H1 (cell line): ENCODE data around the gene CCDC89. TPM values are rescaled to one million over a fixed set of nuclear protein-coding genes. Genes with fewer than 3 reads are reported as not detected.

ENCODE experiments used
- CTCF ChIA-PET: fragments of 300-600 bp; sonication (Branson Sonifier 250); formaldehyde crosslinking; loops from one replicate; lab custom pipeline; 2021; ENCODE audit not compliant: partially characterized antibody; lab: Charles Lee
- POLR2A ChIA-PET: fragments of 300-600 bp; sonication (Branson Sonifier 250); formaldehyde crosslinking; loops from one replicate; lab custom pipeline; 2021; ENCODE audit warnings: inconsistent platforms; ENCODE audit not compliant: partially characterized antibody; lab: Charles Lee
- DNase-seq, 2 experiments: peaks; one replicate each; pipeline versions ENCODE4 v3.0.0 to v3.0.0-alpha.2; 2010 to 2022; ENCODE audit warnings: low spot score in 2 of 2, low read depth in 1 of 2, mixed read lengths in 1 of 2
- FAIRE-seq: peaks from 2 replicates; lab custom pipeline; 2011; peaks lifted over from hg19 to GRCh38; lab: Jason Lieb, UNC
- H2AFZ ChIP-seq: 2 replicates; pipeline ENCODE4 v1.8.1; 2012; ENCODE audit warnings: low read length, inconsistent platforms
- H2AK5ac ChIP-seq: 2 replicates; pipeline ENCODE4 v1.6.1; 2013; ENCODE audit warnings: low read depth, low read length
- H2BK120ac ChIP-seq: replicated peaks from 2 replicates; pipeline ENCODE3; 2013; ENCODE audit warnings: low read depth, low read length, inconsistent platforms
- H2BK12ac ChIP-seq: 2 replicates; pipeline ENCODE4 v1.6.1; 2013; ENCODE audit warnings: low read depth, low read length
- H2BK15ac ChIP-seq: 2 replicates; pipeline ENCODE4 v1.6.1; 2013; ENCODE audit warnings: low read length
- H2BK20ac ChIP-seq: 2 replicates; pipeline ENCODE4 v1.6.1; 2013; ENCODE audit warnings: low read length
- H2BK5ac ChIP-seq: 2 replicates; pipeline ENCODE4 v1.6.1; 2013; ENCODE audit warnings: low read depth, low read length
- H3K14ac ChIP-seq: 2 replicates; pipeline ENCODE4 v1.6.1; 2013; ENCODE audit warnings: inconsistent platforms; ENCODE audit not compliant: insufficient read length
- H3K18ac ChIP-seq: 2 replicates; pipeline ENCODE4 v1.6.1; 2013; ENCODE audit warnings: low read length; ENCODE audit errors: extremely low read depth
- H3K23ac ChIP-seq: 2 replicates; pipeline ENCODE4 v1.6.1; 2013; ENCODE audit warnings: inconsistent platforms; ENCODE audit not compliant: insufficient read length
- H3K23me2 ChIP-seq: 2 replicates; pipeline ENCODE4 v1.6.1; 2013; ENCODE audit warnings: low read depth, low read length
- H3K27ac ChIP-seq: 2 replicates; pipeline ENCODE4 v1.6.1; 2011; ENCODE audit warnings: low read depth, low read length, inconsistent platforms
- H3K27me3 ChIP-seq, 4 experiments: replicated peaks in 1 of 4; 1 replicate in 1 of 4; 2 replicates in 3 of 4; pipeline versions ENCODE4 v1.6.1 to v1.8.1; 2011 to 2013; ENCODE audit warnings: low read length in 3 of 4, mild to moderate bottlenecking in 3 of 4, inconsistent platforms in 2 of 4, mixed read lengths in 2 of 4, moderate library complexity in 1 of 4; ENCODE audit not compliant: control insufficient read depth in 3 of 4, insufficient read depth in 3 of 4; ENCODE audit errors: extremely low read depth in 1 of 4
- H3K36me3 ChIP-seq, 4 experiments: 2 replicates each; pipeline versions ENCODE4 v1.6.1 to v1.8.1; 2011 to 2013; ENCODE audit warnings: mild to moderate bottlenecking in 4 of 4, low read length in 3 of 4, moderate library complexity in 2 of 4, control low read depth in 1 of 4, inconsistent platforms in 1 of 4; ENCODE audit not compliant: insufficient read depth in 4 of 4, control insufficient read depth in 2 of 4
- H3K4ac ChIP-seq: replicated peaks from 2 replicates; pipeline ENCODE3; 2013; ENCODE audit warnings: low read length, low read depth, mixed read lengths, inconsistent platforms; ENCODE audit not compliant: insufficient read length
- H3K4me1 ChIP-seq, 4 experiments: replicated peaks in 1 of 4; 1 replicate in 1 of 4; 2 replicates in 3 of 4; pipeline versions ENCODE4 v1.6.1 to v1.8.1; 2011 to 2013; ENCODE audit warnings: low read length in 3 of 4, inconsistent platforms in 2 of 4, mixed read lengths in 1 of 4; ENCODE audit not compliant: insufficient read depth in 4 of 4, control insufficient read depth in 3 of 4
- H3K4me2 ChIP-seq, 2 experiments: 2 replicates each; pipeline versions ENCODE4 v1.6.1 to v1.8.1; 2011 to 2013; ENCODE audit warnings: low read depth in 2 of 2, low read length in 2 of 2, control low read depth in 1 of 2, inconsistent platforms in 1 of 2, mild to moderate bottlenecking in 1 of 2; ENCODE audit not compliant: insufficient read depth in 1 of 2
- H3K4me3 ChIP-seq, 4 experiments: fragments of 200-600, 300-600 bp in 1 of 4; sonication (generic), shearing (Covaris generic), sonication (Bioruptor Twin) in 1 of 4; 2 replicates each; pipeline versions ENCODE4 v1.5.1 to v1.8.1; 2011 to 2016; ENCODE audit warnings: low read length in 4 of 4, low read depth in 3 of 4, control low read depth in 2 of 4, inconsistent platforms in 2 of 4, mild to moderate bottlenecking in 2 of 4, mixed read lengths in 1 of 4, moderate library complexity in 1 of 4; ENCODE audit not compliant: insufficient read depth in 2 of 4; ENCODE audit errors: extremely low read depth in 1 of 4
- H3K56ac ChIP-seq: replicated peaks from 2 replicates; pipeline ENCODE3; 2013; ENCODE audit warnings: low read depth, mild to moderate bottlenecking, mixed read lengths, low read length, inconsistent platforms; ENCODE audit not compliant: insufficient read length
- H3K79me1 ChIP-seq: 2 replicates; pipeline ENCODE4 v1.6.1; 2013; ENCODE audit warnings: low read depth, low read length, control low read depth
- H3K79me2 ChIP-seq, 2 experiments: 2 replicates each; pipeline versions ENCODE4 v1.6.1 to v1.8.1; 2012 to 2013; ENCODE audit warnings: low read length in 2 of 2, mild to moderate bottlenecking in 2 of 2, inconsistent platforms in 1 of 2; ENCODE audit not compliant: insufficient read depth in 2 of 2, control insufficient read depth in 1 of 2
- H3K9ac ChIP-seq, 4 experiments: replicated peaks in 1 of 4; 1 replicate in 1 of 4; 2 replicates in 3 of 4; pipeline versions ENCODE4 v1.6.1 to v1.8.1; 2011 to 2013; ENCODE audit warnings: low read depth in 3 of 4, low read length in 3 of 4, control low read depth in 2 of 4, mild to moderate bottlenecking in 2 of 4, moderate library complexity in 2 of 4, inconsistent platforms in 1 of 4; ENCODE audit errors: extremely low read depth in 1 of 4
- H3K9me3 ChIP-seq, 2 experiments: 2 replicates each; pipeline versions ENCODE4 v1.6.1 to v1.8.1; 2012 to 2013; ENCODE audit warnings: mild to moderate bottlenecking in 2 of 2, moderate library complexity in 2 of 2, control low read depth in 1 of 2, inconsistent platforms in 1 of 2, low read depth in 1 of 2, low read length in 1 of 2, mixed read lengths in 1 of 2; ENCODE audit not compliant: insufficient read depth in 2 of 2
- H4K20me1 ChIP-seq, 2 experiments: replicated peaks in 1 of 2; 2 replicates each; pipeline versions ENCODE3 to v1.8.1; 2011 to 2013; ENCODE audit warnings: inconsistent platforms in 2 of 2, low read length in 2 of 2, mild to moderate bottlenecking in 1 of 2; ENCODE audit not compliant: insufficient read depth in 2 of 2, control insufficient read depth in 1 of 2
- H4K5ac ChIP-seq: 2 replicates; pipeline ENCODE4 v1.6.1; 2013; ENCODE audit warnings: low read length, low read depth, mixed read lengths, inconsistent platforms; ENCODE audit not compliant: insufficient read length
- H4K8ac ChIP-seq: 2 replicates; pipeline ENCODE4 v1.8.0; 2013; ENCODE audit warnings: mild to moderate bottlenecking, moderate library complexity, low read length, inconsistent platforms; ENCODE audit not compliant: insufficient read depth; ENCODE audit errors: extremely low read depth
- H4K91ac ChIP-seq: replicated peaks from 2 replicates; pipeline ENCODE3; 2013; ENCODE audit warnings: low read length, mixed read lengths, inconsistent platforms; ENCODE audit not compliant: insufficient read length
- RFX5 ChIP-seq: IDR thresholded peaks from 2 replicates; pipeline ENCODE4 v1.6.1; 2011; ENCODE audit warnings: low read depth, low read length, improper control_type of control experiment, borderline replicate concordance
- WGBS, 2 experiments: shearing (Covaris generic) in 1 of 2; methylation state at CpG; one replicate each; pipeline versions ENCODE4 v1.1.6 to v1.1.7; 2013 to 2015; ENCODE audit warnings: low lambda C conversion rate in 2 of 2, mixed read lengths in 2 of 2, inconsistent platforms in 1 of 2, low coverage in 1 of 2, missing lambda C conversion rate in 1 of 2; ENCODE audit not compliant: insufficient replicate concordance in 2 of 2, insufficient coverage in 1 of 2, insufficient read length in 1 of 2; ENCODE audit errors: extremely low coverage in 1 of 2, missing lambda C conversion rate in 1 of 2; 5-methylcytosine and 5-hydroxymethylcytosine counted together
- polyA plus RNA-seq, 7 experiments: library from polyadenylated mRNA; depleted of rRNA in 3 of 7; stranded (reverse) in 5 of 7; unstranded in 2 of 7; fragments of >200 nt in 5 of 7; fragments of 200-250 nt in 2 of 7; gene quantifications; 1 replicate in 5 of 7; 2 replicates in 1 of 7; 4 replicates in 1 of 7; pipeline versions ENCODE4 v1.2.1 to v1.2.3, GENCODE V29; 2011 to 2013; ENCODE audit warnings: missing spikeins in 2 of 7, mixed read lengths in 2 of 7
- total RNA-seq: library from RNA; stranded (reverse); fragmentation: NEBNext Ultra II Directional; extraction: Animal tissue kit (Norgen Biotek cat#: 25700); gene quantifications from 2 replicates; pipeline ENCODE4 v1.2.1, GENCODE V29; 2021

Gene CCDC89
- total and polyA plus RNA-seq, 2 of the 8 experiments (the other 6 are each of a cell fraction or from before 2014, with no cell fraction given), result not detected

- CTCF ChIA-PET, result interaction anchor here (0.7 to 1.5 kb wide), 5 partner anchors 10 to 207 kb away, joined by 3 to 4 read pairs (median 3); partner anchors contain the start of gene CCDC83
- H3K23ac ChIP-seq, result no peak within 1 kb of the TSS
- no peak for TF ChIP-seq RFX5
Observed at GRCh38 chr11:85647604-85648299, 38.2 kb downstream of the CCDC89 start, which contains the start of gene TMEM126A. TMEM126A (plus strand) TSS chr11:85647967; CDS start chr11:85650256, 2,289 bp downstream.

More at GRCh38 chr11:85647604-85648299, 38.2 kb downstream of the CCDC89 start, which contains the start of gene TMEM126A:
- Histone ChIP-seq H2BK12ac (peak within 1 kb of the TSS; percentile 68; the same call in 1 of the 2 replicates), H4K20me1 (no peaks in the 10 kb centered on the region), H3K9ac (peak within 1 kb of the TSS; percentile 45 to 89 (median 74)), H3K14ac (no peak within 1 kb of the TSS), H4K5ac (peak within 1 kb of the TSS; percentile 77), H3K4me2 (peak within 1 kb of the TSS; percentile 76 to 89), H3K4ac (no peak within 1 kb of the TSS), H3K23me2 (0 out of 2 replicates have a peak, but pooled peaks cover 4% of the 10 kb centered on the region), H2BK20ac (no peak within 1 kb of the TSS), H3K4me1 (peaks cover 0 to 8% (median 0%) of the 10 kb centered on the region in 4 experiments; a peak in 4 of 7 replicates), H3K79me1 (no peaks in the 10 kb centered on the region), H3K27ac (peak within 1 kb of the TSS; percentile 66; the same call in 1 of the 2 replicates), H2AK5ac (no peak within 1 kb of the TSS), H2BK120ac (peak within 1 kb of the TSS; percentile 2), H3K4me3 (peak within 1 kb of the TSS; percentile 58 to 88 (median 70)), H2BK5ac (peak within 1 kb of the TSS; percentile 83), H3K36me3 (peaks cover 0 to 3% (median 0%) of the 10 kb centered on the region in 4 experiments; a peak in 1 of 8 replicates), H3K27me3 (no peaks in the 10 kb centered on the region), H2BK15ac (0 out of 2 replicates have a peak within 1 kb of the TSS, but pooled peaks have one; percentile 65), H4K91ac (peak within 1 kb of the TSS; percentile 3), H2AFZ (peak within 1 kb of the TSS; percentile 88; the same call in 1 of the 2 replicates), H3K18ac (peak within 1 kb of the TSS; percentile 19), H4K8ac (no peak within 1 kb of the TSS), H3K79me2 (peaks cover 0 to 6% of the 10 kb centered on the region in 2 experiments; a peak in 1 of 4 replicates), H3K56ac (peak within 1 kb of the TSS; percentile 25), H3K9me3 (no peaks in the 10 kb centered on the region)
- FAIRE-seq, result peak; percentile 57
- POLR2A ChIA-PET, result interaction anchor here (0.7 to 6.3 kb wide), 14 partner anchors 9 to 577 kb away, joined by 3 to 105 read pairs (median 5); partner anchors contain the start of genes CREBZF, DLG2, SYTL2 and TMEM126B
- 3% methylated on average over 33 of the region's 33 CpGs; no CpG with 5 or more reads in 1 of the 2 experiments for WGBS, 2 experiments
- peak; percentile 75 to 94 for DNase-seq
